Measurements from ENCODE around the gene STX1A.

STX1A gene

DNA sequence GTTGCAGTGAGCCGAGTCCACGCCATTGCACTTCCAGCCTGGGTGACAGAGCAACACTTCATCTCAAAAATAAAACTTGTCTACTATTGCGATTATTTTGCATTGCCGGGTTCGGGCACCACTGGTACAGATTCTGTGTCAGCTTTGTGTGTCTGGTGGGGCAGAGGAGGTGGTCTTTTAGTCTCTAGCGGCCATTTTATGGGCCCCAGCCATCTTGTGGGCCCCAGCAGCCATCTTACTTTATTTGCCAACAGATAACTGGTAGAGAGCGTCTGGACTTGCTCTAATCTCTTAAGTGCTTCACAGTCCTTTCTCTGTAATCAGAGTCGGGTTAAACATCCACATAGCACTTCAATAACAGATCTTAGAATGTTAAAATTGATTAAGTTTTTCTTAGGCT is 31.2 kb downstream of the STX1A start:
- TF ChIP-seq, protein P1, sequence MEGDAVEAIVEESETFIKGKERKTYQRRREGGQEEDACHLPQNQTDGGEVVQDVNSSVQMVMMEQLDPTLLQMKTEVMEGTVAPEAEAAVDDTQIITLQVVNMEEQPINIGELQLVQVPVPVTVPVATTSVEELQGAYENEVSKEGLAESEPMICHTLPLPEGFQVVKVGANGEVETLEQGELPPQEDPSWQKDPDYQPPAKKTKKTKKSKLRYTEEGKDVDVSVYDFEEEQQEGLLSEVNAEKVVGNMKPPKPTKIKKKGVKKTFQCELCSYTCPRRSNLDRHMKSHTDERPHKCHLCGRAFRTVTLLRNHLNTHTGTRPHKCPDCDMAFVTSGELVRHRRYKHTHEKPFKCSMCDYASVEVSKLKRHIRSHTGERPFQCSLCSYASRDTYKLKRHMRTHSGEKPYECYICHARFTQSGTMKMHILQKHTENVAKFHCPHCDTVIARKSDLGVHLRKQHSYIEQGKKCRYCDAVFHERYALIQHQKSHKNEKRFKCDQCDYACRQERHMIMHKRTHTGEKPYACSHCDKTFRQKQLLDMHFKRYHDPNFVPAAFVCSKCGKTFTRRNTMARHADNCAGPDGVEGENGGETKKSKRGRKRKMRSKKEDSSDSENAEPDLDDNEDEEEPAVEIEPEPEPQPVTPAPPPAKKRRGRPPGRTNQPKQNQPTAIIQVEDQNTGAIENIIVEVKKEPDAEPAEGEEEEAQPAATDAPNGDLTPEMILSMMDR (IDR thresholded peaks at IDR 0.05; ENCODE audit: extremely low read depth, missing control alignments) = no peak
- no peak for DNase-seq (ENCODE audit: low spot score)

DNA sequence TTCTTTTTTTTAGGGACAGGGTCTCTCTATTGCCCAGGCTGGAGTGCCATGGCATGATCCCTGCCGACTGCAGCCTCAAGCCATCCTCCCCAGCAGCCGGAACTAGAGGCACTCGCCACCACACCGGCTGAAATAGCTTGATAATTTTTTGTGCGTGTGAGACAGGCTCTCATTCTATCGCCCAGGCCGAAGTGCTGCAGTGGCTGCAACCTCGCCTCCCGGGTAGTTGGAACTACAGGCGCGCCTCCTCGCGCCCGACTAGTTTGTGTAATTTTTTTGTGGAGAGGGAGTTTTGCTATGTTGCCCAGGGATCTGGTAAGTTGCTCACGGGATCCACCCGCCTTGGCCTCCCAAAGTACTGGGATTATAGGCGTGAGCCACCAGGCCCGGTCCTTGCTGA is 34.2 kb downstream of the STX1A start:
- DNase-seq (ENCODE audit: low spot score) = no peak
- TF ChIP-seq, protein P1 (IDR thresholded peaks at IDR 0.05; ENCODE audit: extremely low read depth, missing control alignments) = no peak

DNA sequence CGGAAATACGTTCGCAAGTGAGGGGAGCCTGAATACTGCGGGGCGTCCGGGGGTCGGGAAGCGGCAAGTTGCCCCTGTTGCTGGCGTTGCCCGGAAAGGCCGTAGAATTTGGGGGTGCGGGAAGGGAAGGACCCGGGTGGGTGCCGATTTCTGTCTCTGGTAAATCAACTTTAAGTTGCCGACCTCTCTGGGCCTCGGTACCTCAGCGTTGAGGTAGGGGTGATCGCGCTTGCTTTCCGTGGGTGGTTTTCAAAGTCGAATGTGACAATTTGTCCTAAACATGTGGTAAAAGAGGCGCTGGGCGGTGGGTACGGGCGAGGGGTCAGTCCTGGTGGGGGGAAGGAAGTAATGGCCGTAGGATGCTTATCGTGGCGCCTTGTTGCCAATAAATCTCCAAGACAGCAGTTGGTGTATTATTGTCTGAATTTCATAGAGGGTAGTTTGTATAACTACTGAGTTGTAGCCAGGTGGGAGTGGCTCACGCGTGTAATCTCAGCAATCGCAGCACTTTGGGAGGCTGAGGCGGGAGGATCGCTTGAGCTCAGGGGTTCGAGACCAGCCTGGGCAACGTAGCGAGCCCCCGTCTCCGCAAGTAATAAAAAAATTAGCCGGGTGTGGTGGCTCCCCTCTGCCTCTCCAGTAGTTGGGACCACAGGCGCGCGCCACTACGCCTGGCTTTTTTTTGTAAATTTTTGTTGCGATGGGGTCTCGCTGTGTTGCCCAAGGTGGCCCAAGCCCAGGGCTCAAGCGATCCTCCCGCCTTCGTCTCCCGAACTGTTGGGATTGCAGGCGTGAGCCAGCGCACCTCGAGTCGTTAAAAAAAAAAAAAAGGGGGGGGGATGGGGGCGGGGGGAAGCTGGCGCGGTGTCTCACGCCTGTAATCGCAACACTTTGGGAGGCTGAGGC is 35.4 kb downstream of the STX1A start:
- no peak for DNase-seq (ENCODE audit: low spot score)

DNA sequence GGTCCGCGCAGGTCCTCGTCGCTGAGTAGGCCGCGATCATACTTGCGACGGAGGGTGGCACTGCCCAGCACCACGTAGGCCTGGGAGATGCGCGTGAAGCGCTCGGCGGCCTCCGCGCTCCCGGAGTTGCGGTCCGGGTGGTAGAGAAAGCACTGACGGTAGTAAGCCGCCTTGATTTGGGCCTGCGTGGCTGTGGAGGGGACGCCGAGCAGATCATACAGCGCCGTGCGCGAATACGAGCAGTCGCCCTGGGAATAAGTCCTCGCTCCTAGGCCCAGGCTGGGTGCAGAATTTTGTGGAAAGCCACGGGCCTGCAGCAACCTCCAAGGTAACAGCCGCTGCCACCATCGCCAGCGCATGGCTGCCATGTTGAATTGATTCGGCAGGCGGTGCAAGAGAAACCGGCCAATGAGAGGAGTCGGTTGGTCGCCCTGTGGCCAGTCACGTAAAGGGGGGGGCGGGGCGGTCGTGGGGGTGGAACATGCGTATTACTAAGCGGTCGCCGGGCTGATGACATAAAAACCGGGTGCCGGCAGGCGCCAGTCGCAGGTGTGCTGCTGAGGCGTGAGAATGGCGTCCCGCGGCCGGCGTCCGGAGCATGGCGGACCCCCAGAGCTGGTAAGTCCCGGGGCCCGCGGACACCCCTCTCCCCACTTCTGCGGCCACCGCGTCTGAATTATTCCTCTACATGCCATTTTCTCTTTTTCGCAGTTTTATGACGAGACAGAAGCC is 36.2 kb downstream of the STX1A start, which contains the start of the genes BUD23 and DNAJC30:
TSS of gene BUD23 (plus strand) at position 542 of the 732 bp plus-strand sequence. CDS start at position 571, 29 bp downstream.
TSS of gene DNAJC30 (minus strand) at position 398 of the 732 bp plus-strand sequence. CDS start at position 368, 30 bp downstream.
- TF ChIP-seq, protein P1 (IDR thresholded peaks at IDR 0.05; ENCODE audit: extremely low read depth, missing control alignments) = no peak
- DNase-seq (ENCODE audit: low spot score) = peak; percentile 98

More for the DNA sequence above, 35.4 kb downstream of the STX1A start:
- TF ChIP-seq, protein P1 (IDR thresholded peaks at IDR 0.05; ENCODE audit: extremely low read depth, missing control alignments) = no peak

DNA sequence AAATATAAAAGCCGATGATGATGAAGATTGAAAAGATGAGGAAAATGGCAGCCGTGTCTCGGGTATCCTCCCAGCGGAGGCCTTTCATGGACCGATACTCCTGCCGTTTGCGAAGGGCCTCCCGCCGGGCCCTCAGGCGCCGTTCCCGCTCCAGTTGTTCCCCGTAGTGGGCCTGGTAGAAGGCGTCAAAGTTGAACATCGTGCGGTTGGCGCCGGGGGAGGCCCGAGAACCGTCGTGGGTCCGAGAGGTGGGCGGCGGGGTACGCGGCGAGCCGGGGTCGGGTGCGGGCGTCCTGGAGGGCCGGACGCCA is 36.8 kb downstream of the STX1A start:
- TF ChIP-seq, protein P1 (IDR thresholded peaks at IDR 0.05; ENCODE audit: extremely low read depth, missing control alignments) = no peak
- no peak for DNase-seq (ENCODE audit: low spot score)

DNA sequence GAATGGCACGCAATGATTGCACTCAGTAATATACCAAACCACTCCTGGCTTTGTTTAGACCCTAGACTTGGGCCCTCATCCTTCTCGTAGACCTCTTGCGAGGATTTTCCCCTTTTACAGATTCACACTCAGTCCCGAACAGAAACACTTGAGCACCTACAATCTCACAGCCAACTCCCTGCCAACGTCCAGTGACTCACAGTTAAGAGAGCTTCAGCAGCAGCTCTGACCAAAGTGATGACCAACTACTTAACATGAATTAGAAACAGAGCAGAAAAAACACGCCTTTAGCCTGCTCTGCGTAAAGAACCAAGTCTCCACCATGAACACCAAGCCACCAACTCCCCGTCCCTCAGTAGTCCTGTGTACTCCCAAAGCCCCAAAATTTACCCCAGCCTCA is 38.4 kb downstream of the STX1A start:
- DNase-seq (ENCODE audit: low spot score) = no peak
- TF ChIP-seq, protein P1 (IDR thresholded peaks at IDR 0.05; ENCODE audit: extremely low read depth, missing control alignments) = no peak

DNA sequence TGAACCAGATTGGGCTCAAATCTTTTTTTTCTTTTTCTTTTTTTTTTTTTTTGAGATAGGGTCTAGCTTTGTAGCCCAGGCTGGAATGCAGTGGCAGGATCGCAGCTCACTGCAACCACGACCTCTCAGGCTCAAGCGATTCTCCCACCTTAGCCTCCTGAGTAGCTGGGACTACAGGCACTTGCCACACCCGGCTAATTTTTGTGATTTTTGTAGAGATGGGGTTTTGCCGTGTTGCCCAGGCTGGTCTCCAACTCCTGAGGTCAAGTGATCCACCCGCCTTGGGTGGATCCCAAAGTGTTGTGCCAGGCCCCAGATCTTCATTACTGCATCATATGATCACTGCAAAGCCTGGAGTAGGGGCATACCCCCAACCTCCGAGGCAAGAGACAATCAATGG is 39.0 kb downstream of the STX1A start:
- DNase-seq (ENCODE audit: low spot score) = no peak
- TF ChIP-seq, protein P1 (IDR thresholded peaks at IDR 0.05; ENCODE audit: extremely low read depth, missing control alignments) = no peak
